DOHH2 (cell line): ENCODE results near the gene ZBTB24.

Source experiments
- H3F3A ChIP-seq: fragments of 200-600 bp; sonication (generic), shearing (Covaris generic); 2 replicates; pipeline ENCODE4 v1.6.0; 2016; ENCODE audit warnings: antibody characterized with exemption, mild to moderate bottlenecking; ENCODE audit not compliant: control insufficient read depth, insufficient read depth
- H3K27ac ChIP-seq: fragments of 200-600 bp; sonication (generic); 2 replicates; pipeline ENCODE4 v1.5.1; 2014; ENCODE audit warnings: low read depth, mild to moderate bottlenecking, low read length, moderate library complexity
- H3K27me3 ChIP-seq: fragments of 200-600 bp; sonication (generic); 2 replicates; pipeline ENCODE4 v1.6.1; 2014; ENCODE audit warnings: mild to moderate bottlenecking, low read length, mixed read lengths; ENCODE audit not compliant: control insufficient read depth
- H3K36me3 ChIP-seq: fragments of 200-600 bp; sonication (generic); 2 replicates; pipeline ENCODE4 v1.6.1; 2014; ENCODE audit warnings: mild to moderate bottlenecking, low read length, moderate library complexity, mixed read lengths; ENCODE audit not compliant: control insufficient read depth
- H3K4me1 ChIP-seq: fragments of 200-600 bp; sonication (generic); 2 replicates; pipeline ENCODE4 v1.6.1; 2014; ENCODE audit warnings: mild to moderate bottlenecking, low read length, mixed read lengths; ENCODE audit not compliant: control insufficient read depth
- H3K4me2 ChIP-seq: fragments of 200-600 bp; sonication (generic); 2 replicates; pipeline ENCODE4 v1.6.0; 2014; ENCODE audit warnings: mild to moderate bottlenecking, low read length, moderate library complexity
- H3K4me3 ChIP-seq: fragments of 200-600 bp; sonication (generic); 2 replicates; pipeline ENCODE4 v1.5.1; 2014; ENCODE audit warnings: mild to moderate bottlenecking, low read length, mixed read lengths
- H3K79me2 ChIP-seq: fragments of 200-600 bp; sonication (generic); 2 replicates; pipeline ENCODE4 v1.6.1; 2014; ENCODE audit warnings: mild to moderate bottlenecking, low read length, mixed read lengths; ENCODE audit not compliant: control insufficient read depth
- H3K9me2 ChIP-seq: fragments of 200-600 bp; sonication (generic); replicated peaks from 2 replicates; pipeline ENCODE4 v1.6.1; 2014; ENCODE audit warnings: mild to moderate bottlenecking, low read length, mixed read lengths; ENCODE audit not compliant: control insufficient read depth
- H3K9me3 ChIP-seq: fragments of 200-600 bp; sonication (generic); 2 replicates; pipeline ENCODE4 v1.6.1; 2014; ENCODE audit warnings: antibody characterized with exemption, low read length, mixed read lengths; ENCODE audit not compliant: control insufficient read depth, insufficient read depth
- H4K20me1 ChIP-seq: fragments of 200-600 bp; sonication (generic); 2 replicates; pipeline ENCODE4 v1.6.0; 2014; ENCODE audit warnings: low read depth, mild to moderate bottlenecking, antibody characterized with exemption, low read length, moderate library complexity; ENCODE audit not compliant: control insufficient read depth, insufficient read depth
- EZH2phosphoT487 ChIP-seq: fragments of 200-600 bp; sonication (generic); IDR thresholded peaks from 2 replicates; pipeline ENCODE4 v1.6.1; 2017; ENCODE audit warnings: borderline replicate concordance, mild to moderate bottlenecking, antibody characterized with exemption, low read length, moderate library complexity, mixed read lengths
- TF ChIP-seq, protein P1 (sequence below): fragments of 200-600 bp; sonication (generic); IDR thresholded peaks from one replicate; pipeline ENCODE4 v1.5.1; 2014; ENCODE audit warnings: antibody characterized with exemption, mild to moderate bottlenecking, low read depth, low read length; ENCODE audit not compliant: poor library complexity, severe bottlenecking

ZBTB24 gene

DNA sequence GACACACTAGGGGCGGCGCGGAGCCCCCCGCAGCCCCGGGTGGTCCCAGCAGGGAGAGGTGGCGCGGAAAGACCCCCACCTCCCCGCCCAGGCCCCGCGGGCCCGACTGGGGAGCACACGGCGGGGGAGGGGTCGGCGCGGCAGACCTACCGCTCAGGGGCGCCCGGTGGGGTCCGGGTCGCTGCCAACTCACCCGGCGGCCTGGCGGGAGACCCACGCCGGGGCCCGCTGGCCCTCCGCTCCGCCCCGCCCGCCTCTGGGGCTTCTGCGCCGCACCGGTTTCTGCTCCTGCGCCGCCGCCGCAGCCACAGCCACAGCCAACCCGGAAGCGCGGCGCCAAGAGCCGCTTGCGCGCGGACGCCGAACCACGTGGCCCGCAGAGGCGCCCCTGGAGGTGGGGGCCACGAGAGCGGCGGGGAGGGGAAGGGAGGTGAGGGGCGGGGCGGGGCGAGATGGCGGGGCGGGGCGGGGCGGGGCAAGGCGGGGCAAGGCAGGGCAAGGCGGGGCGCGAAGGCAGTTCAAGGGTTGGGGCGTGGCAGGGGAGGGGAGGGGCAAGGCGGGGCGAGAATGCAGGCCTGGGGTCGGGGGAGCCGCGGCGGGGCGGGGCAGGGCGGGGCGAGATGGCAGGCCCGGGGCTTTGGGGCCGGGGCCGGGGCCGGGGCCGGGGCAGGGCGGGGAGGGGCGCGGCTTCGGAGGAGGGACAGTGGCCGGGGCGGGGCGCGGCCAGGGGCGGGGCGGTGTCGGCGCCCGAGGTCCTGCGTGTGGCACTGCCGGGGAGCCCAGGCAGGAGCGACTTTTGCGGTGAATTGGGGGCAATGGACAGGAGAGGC is at the start of gene ZBTB24:
Gene ZBTB24 (minus strand): TSS at position 315 of the 830 bp plus-strand sequence. CDS start 1,193 bp downstream, outside the sequence.
- peaks cover 38% of the 10 kb centered on the region for H3K36me3 ChIP-seq
- peaks cover 47% of the 10 kb centered on the region for H3K4me1 ChIP-seq
- H3K4me3 ChIP-seq = peak within 1 kb of the TSS; percentile 91
- no peaks in the 10 kb centered on the region for H3K9me3 ChIP-seq
- H3K9me2 ChIP-seq = no peaks in the 10 kb centered on the region
- TF ChIP-seq, protein P1, sequence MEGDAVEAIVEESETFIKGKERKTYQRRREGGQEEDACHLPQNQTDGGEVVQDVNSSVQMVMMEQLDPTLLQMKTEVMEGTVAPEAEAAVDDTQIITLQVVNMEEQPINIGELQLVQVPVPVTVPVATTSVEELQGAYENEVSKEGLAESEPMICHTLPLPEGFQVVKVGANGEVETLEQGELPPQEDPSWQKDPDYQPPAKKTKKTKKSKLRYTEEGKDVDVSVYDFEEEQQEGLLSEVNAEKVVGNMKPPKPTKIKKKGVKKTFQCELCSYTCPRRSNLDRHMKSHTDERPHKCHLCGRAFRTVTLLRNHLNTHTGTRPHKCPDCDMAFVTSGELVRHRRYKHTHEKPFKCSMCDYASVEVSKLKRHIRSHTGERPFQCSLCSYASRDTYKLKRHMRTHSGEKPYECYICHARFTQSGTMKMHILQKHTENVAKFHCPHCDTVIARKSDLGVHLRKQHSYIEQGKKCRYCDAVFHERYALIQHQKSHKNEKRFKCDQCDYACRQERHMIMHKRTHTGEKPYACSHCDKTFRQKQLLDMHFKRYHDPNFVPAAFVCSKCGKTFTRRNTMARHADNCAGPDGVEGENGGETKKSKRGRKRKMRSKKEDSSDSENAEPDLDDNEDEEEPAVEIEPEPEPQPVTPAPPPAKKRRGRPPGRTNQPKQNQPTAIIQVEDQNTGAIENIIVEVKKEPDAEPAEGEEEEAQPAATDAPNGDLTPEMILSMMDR = no peak
- peaks cover 48% of the 10 kb centered on the region for H3K79me2 ChIP-seq
- peaks cover 11% of the 10 kb centered on the region for H4K20me1 ChIP-seq
- H3K27ac ChIP-seq = peak within 1 kb of the TSS; percentile 48
- no peaks in the 10 kb centered on the region; the same call in 1 of the 2 replicates for H3K27me3 ChIP-seq
- peak within 1 kb of the TSS; percentile 75 for H3K4me2 ChIP-seq
- H3F3A ChIP-seq = peaks cover 4% of the 10 kb centered on the region

DNA sequence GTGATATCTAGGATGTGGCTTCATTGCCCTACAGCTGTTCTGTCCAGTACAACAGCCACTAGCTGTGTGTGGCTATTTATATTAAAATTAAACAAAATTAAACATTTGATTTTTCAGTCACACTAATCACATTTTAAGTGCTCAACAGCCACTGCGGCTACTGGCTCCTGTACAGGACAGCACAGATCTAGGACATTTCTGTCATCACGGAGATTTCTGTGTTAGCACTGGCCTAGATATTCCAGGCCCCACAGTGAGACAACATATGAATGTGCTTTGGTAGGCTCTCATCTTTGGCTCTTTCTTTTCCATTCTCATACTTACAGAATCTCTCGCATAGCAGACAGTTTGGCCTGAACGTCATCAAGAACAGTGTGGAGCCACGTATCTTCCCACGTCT is 48.4 kb upstream of the ZBTB24 start:
- Histone ChIP-seq H3F3A (no peaks in the 10 kb centered on the region), H3K4me1 (no peaks in the 10 kb centered on the region), H3K79me2 (no peaks in the 10 kb centered on the region), H3K36me3 (no peaks in the 10 kb centered on the region), H3K9me2 (no peaks in the 10 kb centered on the region), H3K27ac (no peak overlapping the region), H3K4me2 (no peak overlapping the region), H3K9me3 (no peaks in the 10 kb centered on the region), H3K4me3 (no peak overlapping the region), H4K20me1 (no peaks in the 10 kb centered on the region), H3K27me3 (peaks cover 9% of the 10 kb centered on the region; the same call in 1 of the 2 replicates)
- TF ChIP-seq EZH2phosphoT487 = no peak
- TF ChIP-seq, protein P1 = no peak

- Histone ChIP-seq H3K36me3 (no peaks in the 10 kb centered on the region), H3K4me2 (no peak overlapping the region), H3K9me3 (no peaks in the 10 kb centered on the region), H3K4me3 (no peak overlapping the region), H3K4me1 (no peaks in the 10 kb centered on the region), H3K27ac (no peak overlapping the region), H3K27me3 (peaks cover 9% of the 10 kb centered on the region; the same call in 1 of the 2 replicates), H3K79me2 (no peaks in the 10 kb centered on the region), H4K20me1 (no peaks in the 10 kb centered on the region), H3K9me2 (no peaks in the 10 kb centered on the region), H3F3A (no peaks in the 10 kb centered on the region)
- TF ChIP-seq, protein P1 = peak; percentile 44
- TF ChIP-seq EZH2phosphoT487 = no peak
Measured at GRCh38 chr6:109527989-109528388, 45.0 kb upstream of the ZBTB24 start.
